ENCODE results near the gene PDE6D. TPM values are rescaled to one million over a fixed set of nuclear protein-coding genes. Genes with fewer than 3 reads are reported as not detected.

Gene PDE6D
- total RNA-seq, 2 donors from 2014 or later, result 17.3 to 31.8 TPM

GRCh38 chr2:231708773-231709635, 72.1 kb downstream of the PDE6D start:
- Histone ChIP-seq H3K27ac (peak overlapping the region; percentile 93 to 100), H3K4me3 (peak overlapping the region; percentile 69), H3K27me3 (replicated peaks; ENCODE audit: insufficient read depth) (no peaks in the 10 kb centered on the region), H3K9me3 (no peaks in the 10 kb centered on the region), H3K4me1 (replicated peaks) (peaks cover 9% of the 10 kb centered on the region), H3K36me3 (no peaks in the 10 kb centered on the region)
- intact Hi-C loops (cut with DNase I), result loop anchor here (2.0 kb wide), 1 partner anchor 42 kb away; no protein-coding TSS in a partner anchor
- WGBS, result under 1% methylated on average over 92 of the region's 118 CpGs
- peak; percentile 24 for DNase-seq (ENCODE audit: low spot score)
- TF ChIP-seq POLR2A (IDR thresholded peaks at IDR 0.05), result no peak
- no peak for TF ChIP-seq POLR2AphosphoS5 (IDR thresholded peaks at IDR 0.05)
- TF ChIP-seq, protein P1, sequence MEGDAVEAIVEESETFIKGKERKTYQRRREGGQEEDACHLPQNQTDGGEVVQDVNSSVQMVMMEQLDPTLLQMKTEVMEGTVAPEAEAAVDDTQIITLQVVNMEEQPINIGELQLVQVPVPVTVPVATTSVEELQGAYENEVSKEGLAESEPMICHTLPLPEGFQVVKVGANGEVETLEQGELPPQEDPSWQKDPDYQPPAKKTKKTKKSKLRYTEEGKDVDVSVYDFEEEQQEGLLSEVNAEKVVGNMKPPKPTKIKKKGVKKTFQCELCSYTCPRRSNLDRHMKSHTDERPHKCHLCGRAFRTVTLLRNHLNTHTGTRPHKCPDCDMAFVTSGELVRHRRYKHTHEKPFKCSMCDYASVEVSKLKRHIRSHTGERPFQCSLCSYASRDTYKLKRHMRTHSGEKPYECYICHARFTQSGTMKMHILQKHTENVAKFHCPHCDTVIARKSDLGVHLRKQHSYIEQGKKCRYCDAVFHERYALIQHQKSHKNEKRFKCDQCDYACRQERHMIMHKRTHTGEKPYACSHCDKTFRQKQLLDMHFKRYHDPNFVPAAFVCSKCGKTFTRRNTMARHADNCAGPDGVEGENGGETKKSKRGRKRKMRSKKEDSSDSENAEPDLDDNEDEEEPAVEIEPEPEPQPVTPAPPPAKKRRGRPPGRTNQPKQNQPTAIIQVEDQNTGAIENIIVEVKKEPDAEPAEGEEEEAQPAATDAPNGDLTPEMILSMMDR (IDR thresholded peaks at IDR 0.05), result peak in 1 of 4 experiments; percentile 25

DNA sequence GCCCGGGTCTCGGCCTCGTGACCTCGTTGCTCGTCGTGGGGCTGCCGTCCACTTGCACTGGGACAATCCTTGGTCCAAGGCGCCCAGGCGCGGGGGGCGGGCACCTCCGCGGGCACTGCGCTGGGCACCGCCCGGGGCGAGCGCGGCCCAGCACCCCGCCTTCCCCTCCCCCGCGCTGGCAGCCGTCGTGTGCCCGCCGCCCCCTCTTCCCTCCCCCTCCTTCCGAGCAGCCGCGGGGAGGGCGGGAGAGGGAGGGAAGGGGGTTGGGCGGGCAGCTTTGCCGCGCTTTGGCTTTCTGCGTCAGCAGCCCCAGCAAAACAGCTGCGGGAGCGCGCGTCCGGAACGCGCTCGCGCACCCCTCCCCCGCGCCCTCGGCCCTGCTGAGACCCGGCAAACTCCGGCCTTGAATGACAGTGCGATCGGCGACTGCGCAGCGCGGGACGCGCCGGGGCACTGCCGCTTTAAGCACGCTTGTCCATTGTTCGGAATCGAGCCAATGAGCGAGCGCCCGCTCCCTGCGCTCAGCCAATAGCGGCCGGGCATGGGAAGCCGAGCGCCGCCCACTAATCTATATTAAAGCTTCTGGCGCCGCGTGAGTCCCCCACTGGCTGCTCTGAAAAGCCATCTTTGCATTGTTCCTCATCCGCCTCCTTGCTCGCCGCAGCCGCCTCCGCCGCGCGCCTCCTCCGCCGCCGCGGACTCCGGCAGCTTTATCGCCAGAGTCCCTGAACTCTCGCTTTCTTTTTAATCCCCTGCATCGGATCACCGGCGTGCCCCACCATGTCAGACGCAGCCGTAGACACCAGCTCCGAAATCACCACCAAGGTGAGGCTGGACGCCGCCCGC, 72.9 kb downstream of the PDE6D start, which contains the start of gene PTMA:
Gene PTMA, plus strand, starts transcription at position 599 of the 846 bp plus-strand sequence. Its CDS starts 182 bp downstream, at position 781.
- DNase-seq (ENCODE audit: low spot score), result peak; percentile 100
- WGBS, result under 1% methylated on average over 65 of the region's 97 CpGs
- intact Hi-C loops (cut with DNase I), result loop anchor here (2.0 kb wide), 3 partner anchors 27 to 95 kb away; no protein-coding TSS in a partner anchor
- no peaks in the 10 kb centered on the region for H3K36me3 ChIP-seq
- peak; percentile 96 for TF ChIP-seq POLR2AphosphoS5 (IDR thresholded peaks at IDR 0.05)
- peak; percentile 93 for TF ChIP-seq POLR2A (IDR thresholded peaks at IDR 0.05)
- TF ChIP-seq, protein P1 (IDR thresholded peaks at IDR 0.05), result peak in 1 of 4 experiments; percentile 32
- peaks cover 4% of the 10 kb centered on the region for H3K4me1 ChIP-seq (replicated peaks)
- peak within 1 kb of the TSS; percentile 69 for H3K4me3 ChIP-seq
- no peaks in the 10 kb centered on the region for H3K27me3 ChIP-seq (replicated peaks; ENCODE audit: insufficient read depth)
- no peaks in the 10 kb centered on the region for H3K9me3 ChIP-seq
- H3K27ac ChIP-seq, result peak within 1 kb of the TSS; percentile 99 to 100

GRCh38 chr2:231707625-231707926, 73.5 kb downstream of the PDE6D start:
- DNase-seq (ENCODE audit: low spot score), result peak; percentile 67
- Histone ChIP-seq H3K4me1 (replicated peaks) (peaks cover 4% of the 10 kb centered on the region), H3K27ac (peak overlapping the region; percentile 99 to 100), H3K27me3 (replicated peaks; ENCODE audit: insufficient read depth) (no peaks in the 10 kb centered on the region), H3K36me3 (no peaks in the 10 kb centered on the region), H3K4me3 (peak overlapping the region; percentile 69), H3K9me3 (no peaks in the 10 kb centered on the region)
- intact Hi-C loops (cut with DNase I), result loop anchor here (2.0 kb wide), 2 partner anchors 27 to 95 kb away; no protein-coding TSS in a partner anchor
- WGBS, result 3% methylated on average over 23 of the region's 30 CpGs
- no peak for TF ChIP-seq POLR2AphosphoS5 (IDR thresholded peaks at IDR 0.05)
- no peak for TF ChIP-seq POLR2A (IDR thresholded peaks at IDR 0.05)
- TF ChIP-seq, protein P1 (IDR thresholded peaks at IDR 0.05), result no peak

DNA sequence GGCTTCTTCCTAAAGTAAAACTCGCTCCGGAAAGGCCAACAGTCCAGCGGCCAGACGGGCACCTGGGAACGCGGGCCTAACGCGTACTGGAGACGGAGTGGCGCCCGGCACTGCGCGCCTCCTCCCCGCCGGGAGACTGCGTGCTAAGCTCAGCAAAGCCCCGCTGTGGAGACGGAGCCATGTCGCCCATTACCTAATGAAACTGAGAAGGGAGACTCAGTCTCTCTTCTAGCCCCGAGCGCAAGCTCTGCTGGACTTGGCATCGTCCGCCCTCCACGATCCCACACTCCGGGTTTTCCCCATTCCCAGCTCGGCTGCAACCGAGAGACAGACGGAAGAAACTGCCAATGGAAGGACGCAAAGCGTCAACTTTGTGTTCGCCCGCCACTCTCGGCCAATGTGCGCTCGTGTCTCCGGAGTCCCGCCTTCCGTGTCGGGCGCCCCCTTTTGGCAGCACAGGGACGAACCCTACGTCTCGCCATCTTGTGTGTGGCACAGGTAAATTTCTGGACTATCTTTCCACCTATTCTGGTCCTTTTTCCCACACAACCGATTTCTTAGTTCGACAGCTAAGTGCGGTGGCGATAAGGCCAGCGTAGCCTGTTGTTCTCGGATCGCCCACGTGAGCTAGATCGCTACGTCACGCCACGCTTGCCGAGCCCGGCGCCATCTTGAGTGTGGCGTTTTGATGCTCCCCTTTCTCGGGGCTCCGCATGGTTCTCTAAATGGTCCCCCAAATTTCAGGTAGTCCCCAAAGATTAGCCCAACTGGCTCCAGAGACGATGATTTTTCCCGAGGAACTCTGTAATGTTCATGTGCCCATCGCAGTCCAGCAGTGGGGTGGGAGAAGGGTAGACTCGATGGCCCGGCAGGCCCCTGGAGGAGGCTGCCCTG, 74.1 kb downstream of the PDE6D start:
- Histone ChIP-seq H3K27me3 (replicated peaks; ENCODE audit: insufficient read depth) (no peaks in the 10 kb centered on the region), H3K36me3 (no peaks in the 10 kb centered on the region), H3K4me1 (replicated peaks) (peaks cover 4% of the 10 kb centered on the region), H3K9me3 (no peaks in the 10 kb centered on the region), H3K4me3 (peak overlapping the region; percentile 69), H3K27ac (peak overlapping the region; percentile 99 to 100)
- TF ChIP-seq POLR2AphosphoS5 (IDR thresholded peaks at IDR 0.05) (peak; percentile 98), POLR2A (IDR thresholded peaks at IDR 0.05) (peak; percentile 90)
- TF ChIP-seq, protein P1 (IDR thresholded peaks at IDR 0.05), result peak; percentile 92 to 98 (median 94)
- peak; percentile 99 for DNase-seq (ENCODE audit: low spot score)
- WGBS, result 1% methylated on average over 66 of the region's 66 CpGs
- intact Hi-C loops (cut with DNase I), result loop anchor here (2.0 kb wide), 2 partner anchors 26 to 94 kb away; no protein-coding TSS in a partner anchor

Measured in prostate gland (tissue), 2 donors.